Liver (tissue), 9 donors: ENCODE measurements around the gene DDX1. TPM values are rescaled to one million over a fixed set of nuclear protein-coding genes. Genes with fewer than 3 reads are reported as not detected.

Source experiments
- DNase-seq: peaks from one replicate; pipeline ENCODE4 v3.0.0-alpha.2; 2017; ENCODE audit warnings: low spot score
- H3K27ac ChIP-seq, 2 donors: one replicate each; pipeline ENCODE4 v1.7.0; 2013; ENCODE audit warnings: inconsistent platforms in 2 of 2, low read length in 2 of 2, control low read depth in 1 of 2, low read depth in 1 of 2, mild to moderate bottlenecking in 1 of 2
- H3K27me3 ChIP-seq, 4 donors: one replicate each; pipeline versions ENCODE4 v1.6.1 to v1.7.0; 2013; ENCODE audit warnings: low read length in 3 of 4, inconsistent platforms in 1 of 4, mild to moderate bottlenecking in 1 of 4, moderate library complexity in 1 of 4; ENCODE audit not compliant: control insufficient read depth in 4 of 4, insufficient read depth in 4 of 4
- H3K36me3 ChIP-seq, 4 donors: one replicate each; pipeline versions ENCODE4 v1.6.1 to v1.7.0; 2013; ENCODE audit warnings: low read length in 3 of 4, mild to moderate bottlenecking in 3 of 4, low read depth in 1 of 4, moderate library complexity in 1 of 4; ENCODE audit not compliant: control insufficient read depth in 4 of 4, insufficient read depth in 3 of 4
- H3K4me1 ChIP-seq, 4 donors: one replicate each; pipeline versions ENCODE4 v1.6.1 to v1.7.0; 2013; ENCODE audit warnings: low read length in 3 of 4, mild to moderate bottlenecking in 3 of 4, moderate library complexity in 1 of 4; ENCODE audit not compliant: control insufficient read depth in 4 of 4, insufficient read depth in 4 of 4
- H3K4me3 ChIP-seq, 3 donors: one replicate each; pipeline versions ENCODE4 v1.6.1 to v1.7.0; 2013; ENCODE audit warnings: low read length in 3 of 3, control low read depth in 1 of 3, low read depth in 1 of 3, mild to moderate bottlenecking in 1 of 3
- H3K9ac ChIP-seq, 2 donors: one replicate each; pipeline ENCODE4 v1.7.0; 2013; ENCODE audit warnings: low read length in 2 of 2, mild to moderate bottlenecking in 2 of 2, moderate library complexity in 2 of 2, control low read depth in 1 of 2, low read depth in 1 of 2
- H3K9me3 ChIP-seq, 4 donors: one replicate each; pipeline versions ENCODE4 v1.6.1 to v1.7.0; 2013; ENCODE audit warnings: low read length in 3 of 4; ENCODE audit not compliant: control insufficient read depth in 4 of 4
- EGR1 ChIP-seq, 2 donors: IDR thresholded peaks; 2 replicates each; pipeline ENCODE4 v1.6.1; 2016 to 2018; ENCODE audit warnings: antibody characterized with exemption in 2 of 2, low read depth in 2 of 2
- FOXA1 ChIP-seq: IDR thresholded peaks from 2 replicates; pipeline ENCODE4 v1.6.1; 2016; ENCODE audit warnings: antibody characterized with exemption
- FOXA2 ChIP-seq: IDR thresholded peaks from 2 replicates; pipeline ENCODE4 v1.6.1; 2016; ENCODE audit warnings: antibody characterized with exemption
- GABPA ChIP-seq, 2 donors: IDR thresholded peaks in 1 of 2; conservative IDR thresholded peaks in 1 of 2; 2 replicates each; pipeline ENCODE4 v1.6.1; 2016; ENCODE audit warnings: antibody characterized with exemption in 2 of 2, mild to moderate bottlenecking in 1 of 2, moderate library complexity in 1 of 2
- HNF4G ChIP-seq: IDR thresholded peaks from 2 replicates; pipeline ENCODE4 v1.6.1; 2016; ENCODE audit warnings: antibody characterized with exemption
- JUND ChIP-seq, 2 donors: IDR thresholded peaks; 2 replicates each; pipeline ENCODE4 v1.6.1; 2016; ENCODE audit warnings: antibody characterized with exemption in 2 of 2
- NR2F2 ChIP-seq: IDR thresholded peaks from 2 replicates; pipeline ENCODE4 v1.6.1; 2016; ENCODE audit warnings: antibody characterized with exemption
- RAD21 ChIP-seq, 2 donors: IDR thresholded peaks; 2 replicates each; pipeline ENCODE4 v1.6.1; 2016; ENCODE audit warnings: antibody characterized with exemption in 2 of 2, mild to moderate bottlenecking in 2 of 2
- REST ChIP-seq: IDR thresholded peaks from 2 replicates; pipeline ENCODE4 v1.6.1; 2016; ENCODE audit warnings: antibody characterized with exemption, mild to moderate bottlenecking
- RXRA ChIP-seq, 2 donors: IDR thresholded peaks; 2 replicates each; pipeline ENCODE4 v1.6.1; 2017 to 2018; ENCODE audit warnings: antibody characterized with exemption in 2 of 2, mild to moderate bottlenecking in 1 of 2
- SP1 ChIP-seq: IDR thresholded peaks from 2 replicates; pipeline ENCODE4 v1.6.1; 2018; ENCODE audit warnings: antibody characterized with exemption, mild to moderate bottlenecking
- TAF1 ChIP-seq: conservative IDR thresholded peaks from 2 replicates; pipeline ENCODE4 v1.6.1; 2016; ENCODE audit warnings: antibody characterized with exemption, mild to moderate bottlenecking
- WGBS: extraction: QIAGEN DNeasy Blood & Tissue Kit; methylation state at CpG from one replicate; pipeline ENCODE4 v1.1.7; 2013; 5-methylcytosine and 5-hydroxymethylcytosine counted together
- polyA plus RNA-seq, 2 donors: library from polyadenylated mRNA; stranded (reverse) in 1 of 2; unstranded in 1 of 2; fragments of 200-250 nt in 1 of 2; fragments of >200 nt in 1 of 2; fragmentation: Nextera tagmentation in 1 of 2; extraction: Ambion mirVana in 1 of 2; gene quantifications; one replicate each; pipeline versions ENCODE4 v1.2.1 to v1.2.3, GENCODE V29; 2013 to 2015
- total RNA-seq, 2 donors: library from RNA; depleted of rRNA; stranded (reverse); fragments of >200 nt; gene quantifications; one replicate each; pipeline ENCODE4 v1.2.3, GENCODE V29; 2014
- TF ChIP-seq, protein P1 (sequence below): IDR thresholded peaks from 2 replicates; pipeline ENCODE4 v1.6.1; 2016; ENCODE audit warnings: antibody characterized with exemption
- TF ChIP-seq, protein P2 (sequence below): fragments of 150-350 bp; IDR thresholded peaks from 2 replicates; pipeline ENCODE4 v1.5.1; 2017; ENCODE audit warnings: improper control_type of control experiment, low read depth, low read length; ENCODE audit not compliant: missing input control
- TF ChIP-seq, protein P3 (sequence below): IDR thresholded peaks from 2 replicates; pipeline ENCODE4 v1.6.1; 2016; ENCODE audit warnings: antibody characterized with exemption
- TF ChIP-seq, protein P4 (sequence below): IDR thresholded peaks from 2 replicates; pipeline ENCODE4 v1.6.1; 2016; ENCODE audit warnings: antibody characterized with exemption
- donor health status: healthy.
- donor health status: healthy.
- donor health status: healthy.
- donor health status: healthy.
- donor health status: healthy.

The DDX1 gene
- total and polyA plus RNA-seq, 4 donors, result 31.7 to 43.9 (median 38.8) TPM

- no peak overlapping the region for H3K4me3 ChIP-seq
- H3K27me3 ChIP-seq, result no peaks in the 10 kb centered on the region
- H3K36me3 ChIP-seq, result peaks cover 27 to 92% (median 88%) of the 10 kb centered on the region in 4 donors
- 99% methylated on average over 2 of the region's 2 CpGs for WGBS
- H3K27ac ChIP-seq, result no peak overlapping the region
- TF ChIP-seq HNF4G (no peak), JUND (IDR thresholded peaks at IDR 0.05) (no peak), SP1 (no peak), FOXA1 (no peak), REST (no peak), RAD21 (IDR thresholded peaks at IDR 0.05) (no peak), NR2F2 (no peak), EGR1 (IDR thresholded peaks at IDR 0.05; ENCODE audit: low read depth in 2 of 2) (no peak), RXRA (IDR thresholded peaks at IDR 0.05) (no peak)
- TF ChIP-seq, protein P1, sequence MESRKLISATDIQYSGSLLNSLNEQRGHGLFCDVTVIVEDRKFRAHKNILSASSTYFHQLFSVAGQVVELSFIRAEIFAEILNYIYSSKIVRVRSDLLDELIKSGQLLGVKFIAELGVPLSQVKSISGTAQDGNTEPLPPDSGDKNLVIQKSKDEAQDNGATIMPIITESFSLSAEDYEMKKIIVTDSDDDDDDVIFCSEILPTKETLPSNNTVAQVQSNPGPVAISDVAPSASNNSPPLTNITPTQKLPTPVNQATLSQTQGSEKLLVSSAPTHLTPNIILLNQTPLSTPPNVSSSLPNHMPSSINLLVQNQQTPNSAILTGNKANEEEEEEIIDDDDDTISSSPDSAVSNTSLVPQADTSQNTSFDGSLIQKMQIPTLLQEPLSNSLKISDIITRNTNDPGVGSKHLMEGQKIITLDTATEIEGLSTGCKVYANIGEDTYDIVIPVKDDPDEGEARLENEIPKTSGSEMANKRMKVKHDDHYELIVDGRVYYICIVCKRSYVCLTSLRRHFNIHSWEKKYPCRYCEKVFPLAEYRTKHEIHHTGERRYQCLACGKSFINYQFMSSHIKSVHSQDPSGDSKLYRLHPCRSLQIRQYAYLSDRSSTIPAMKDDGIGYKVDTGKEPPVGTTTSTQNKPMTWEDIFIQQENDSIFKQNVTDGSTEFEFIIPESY, result no peak
- TF ChIP-seq, protein P2, sequence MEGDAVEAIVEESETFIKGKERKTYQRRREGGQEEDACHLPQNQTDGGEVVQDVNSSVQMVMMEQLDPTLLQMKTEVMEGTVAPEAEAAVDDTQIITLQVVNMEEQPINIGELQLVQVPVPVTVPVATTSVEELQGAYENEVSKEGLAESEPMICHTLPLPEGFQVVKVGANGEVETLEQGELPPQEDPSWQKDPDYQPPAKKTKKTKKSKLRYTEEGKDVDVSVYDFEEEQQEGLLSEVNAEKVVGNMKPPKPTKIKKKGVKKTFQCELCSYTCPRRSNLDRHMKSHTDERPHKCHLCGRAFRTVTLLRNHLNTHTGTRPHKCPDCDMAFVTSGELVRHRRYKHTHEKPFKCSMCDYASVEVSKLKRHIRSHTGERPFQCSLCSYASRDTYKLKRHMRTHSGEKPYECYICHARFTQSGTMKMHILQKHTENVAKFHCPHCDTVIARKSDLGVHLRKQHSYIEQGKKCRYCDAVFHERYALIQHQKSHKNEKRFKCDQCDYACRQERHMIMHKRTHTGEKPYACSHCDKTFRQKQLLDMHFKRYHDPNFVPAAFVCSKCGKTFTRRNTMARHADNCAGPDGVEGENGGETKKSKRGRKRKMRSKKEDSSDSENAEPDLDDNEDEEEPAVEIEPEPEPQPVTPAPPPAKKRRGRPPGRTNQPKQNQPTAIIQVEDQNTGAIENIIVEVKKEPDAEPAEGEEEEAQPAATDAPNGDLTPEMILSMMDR, result no peak
- H3K9ac ChIP-seq, result no peak overlapping the region
- no peak for DNase-seq
- no peaks in the 10 kb centered on the region for H3K4me1 ChIP-seq
- no peaks in the 10 kb centered on the region for H3K9me3 ChIP-seq
Measured at GRCh38 chr2:15603948-15604347, 12.3 kb downstream of the DDX1 start.

DNA sequence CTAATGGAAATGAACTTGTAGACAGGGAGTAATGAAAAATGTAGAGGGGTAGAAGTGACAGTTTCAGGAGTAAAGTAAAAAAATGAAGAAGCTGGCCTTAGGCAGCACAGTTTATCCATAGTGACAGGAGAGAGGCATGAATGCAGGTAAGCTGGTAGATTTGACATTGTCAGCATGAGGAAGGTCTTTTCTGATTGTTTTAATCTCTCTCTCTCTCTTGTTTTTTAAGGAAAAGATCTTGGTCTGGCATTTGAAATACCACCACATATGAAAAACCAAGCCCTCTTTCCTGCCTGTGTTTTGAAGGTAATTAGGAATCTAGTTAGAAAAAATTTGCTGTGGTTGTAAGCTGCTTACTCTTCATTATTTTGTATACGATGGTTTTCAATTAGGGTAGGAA is 14.1 kb downstream of the DDX1 start:
- no peak for DNase-seq
- TF ChIP-seq RAD21 (IDR thresholded peaks at IDR 0.05) (no peak), RXRA (IDR thresholded peaks at IDR 0.05) (no peak), EGR1 (IDR thresholded peaks at IDR 0.05; ENCODE audit: low read depth in 2 of 2) (no peak), GABPA (IDR thresholded peaks at IDR 0.05 in 1 of 2, conservative IDR thresholded peaks at IDR 0.05 in 1 of 2) (no peak), TAF1 (no peak), HNF4G (no peak), REST (no peak), FOXA2 (no peak), JUND (IDR thresholded peaks at IDR 0.05) (no peak), NR2F2 (no peak)
- TF ChIP-seq, protein P3, sequence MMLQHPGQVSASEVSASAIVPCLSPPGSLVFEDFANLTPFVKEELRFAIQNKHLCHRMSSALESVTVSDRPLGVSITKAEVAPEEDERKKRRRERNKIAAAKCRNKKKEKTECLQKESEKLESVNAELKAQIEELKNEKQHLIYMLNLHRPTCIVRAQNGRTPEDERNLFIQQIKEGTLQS, result no peak
- TF ChIP-seq, protein P4, sequence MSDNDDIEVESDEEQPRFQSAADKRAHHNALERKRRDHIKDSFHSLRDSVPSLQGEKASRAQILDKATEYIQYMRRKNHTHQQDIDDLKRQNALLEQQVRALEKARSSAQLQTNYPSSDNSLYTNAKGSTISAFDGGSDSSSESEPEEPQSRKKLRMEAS, result no peak
- TF ChIP-seq, protein P2, result no peak
- H3K27me3 ChIP-seq, result no peaks in the 10 kb centered on the region
- H3K4me3 ChIP-seq, result no peak overlapping the region
- H3K9me3 ChIP-seq, result no peaks in the 10 kb centered on the region
- no peaks in the 10 kb centered on the region for H3K4me1 ChIP-seq
- no peak overlapping the region for H3K9ac ChIP-seq
- H3K27ac ChIP-seq, result no peak overlapping the region
- H3K36me3 ChIP-seq, result peaks cover 25 to 91% (median 88%) of the 10 kb centered on the region in 4 donors
- 87% methylated on average over 1 of the region's 1 CpG for WGBS
